Esophagus squamous epithelium (tissue), 5 donors: ENCODE data around the gene C1orf74. TPM values are rescaled to one million over a fixed set of nuclear protein-coding genes. Genes with fewer than 3 reads are reported as not detected.

Source experiments
- DNase-seq: peaks from one replicate; lab custom pipeline; 2025; lab: John Stamatoyannopoulos, UW
- H3K27ac ChIP-seq, 4 donors: fragments of 200-600 bp; sonication (generic); one replicate each; pipeline ENCODE4 v1.5.1; 2016 to 2019; ENCODE audit warnings: mild to moderate bottlenecking in 1 of 4
- H3K27me3 ChIP-seq, 4 donors: fragments of 200-600 bp; sonication (generic); 1 replicate in 3 of 4; 2 replicates in 1 of 4; pipeline versions ENCODE4 v1.5.1 to v1.6.0; 2017 to 2021; ENCODE audit warnings: antibody characterized with exemption in 1 of 4
- H3K36me3 ChIP-seq, 3 donors: fragments of 200-600 bp; sonication (generic); one replicate each; pipeline ENCODE4 v1.5.1; 2016 to 2019
- H3K4me1 ChIP-seq, 3 donors: fragments of 200-600 bp; sonication (generic); one replicate each; pipeline ENCODE4 v1.5.1; 2017 to 2019
- H3K4me3 ChIP-seq, 4 donors: fragments of 200-600 bp; sonication (generic); 1 replicate in 3 of 4; 2 replicates in 1 of 4; pipeline ENCODE4 v1.5.1; 2016 to 2019; ENCODE audit warnings: mild to moderate bottlenecking in 2 of 4, moderate library complexity in 1 of 4
- H3K9me3 ChIP-seq, 3 donors: fragments of 200-600 bp; sonication (generic); one replicate each; pipeline ENCODE4 v1.5.1; 2016 to 2019
- POLR2A ChIP-seq, 4 donors: fragments of 450-650 bp; IDR thresholded peaks; one replicate each; pipeline ENCODE4 v1.6.1; 2017; ENCODE audit warnings: antibody characterized with exemption in 4 of 4, mild to moderate bottlenecking in 4 of 4, moderate library complexity in 3 of 4
- WGBS, 2 donors: methylation state at CpG; one replicate each; pipeline ENCODE4 v1.1.5; 2018; 5-methylcytosine and 5-hydroxymethylcytosine counted together
- intact Hi-C: fragments of 100-400 bp; cut with DNase I; formaldehyde crosslinking; loops from one replicate; pipeline ENCODE4 v1.15.0; 2022
- total RNA-seq, 4 donors: library from RNA; depleted of rRNA; stranded (reverse); fragments of >200 nt; gene quantifications; one replicate each; pipeline ENCODE4 v1.1.0, GENCODE V29; 2016
- TF ChIP-seq, protein P1 (sequence below), 6 experiments: fragments of 450-650 bp in 4 of 6; fragments of 200-600 bp in 2 of 6; sonication (generic) in 2 of 6; IDR thresholded peaks; one replicate each; pipeline ENCODE4 v1.5.1; 2016 to 2019; ENCODE audit warnings: antibody characterized with exemption in 6 of 6, mild to moderate bottlenecking in 4 of 6, moderate library complexity in 4 of 6
- donor health status: DM: yes; HTN: yes; CAD: no.

The C1orf74 gene
- total RNA-seq, 4 donors from 2014 or later, result 2.9 to 6.2 (median 4.1) TPM

DNA sequence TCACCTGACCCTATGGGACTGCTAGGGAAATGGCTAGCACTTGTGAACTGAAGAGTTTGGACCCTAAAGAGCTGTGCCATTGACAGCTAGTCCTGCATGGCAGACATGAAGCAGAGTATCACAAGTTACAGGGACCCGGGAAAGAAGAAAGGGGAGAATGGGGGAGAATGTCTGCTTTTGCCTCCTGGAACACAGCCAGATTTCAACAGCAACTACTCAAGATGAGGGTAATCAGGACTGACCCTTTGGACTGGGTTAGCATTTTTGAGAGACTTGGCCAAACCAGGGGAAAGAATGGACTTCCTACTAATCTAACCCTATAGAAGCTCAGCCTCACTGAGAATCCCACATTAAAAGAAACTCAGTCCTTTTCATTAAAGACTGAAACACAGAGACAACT, 34.7 kb upstream of the C1orf74 start:
- intact Hi-C loops, result no loop called here
- H3K27ac ChIP-seq, result no peak overlapping the region
- no peaks in the 10 kb centered on the region for H3K36me3 ChIP-seq
- 55% methylated on average over 1 of the region's 1 CpG for WGBS, 2 donors
- TF ChIP-seq POLR2A (IDR thresholded peaks at IDR 0.05), result no peak
- TF ChIP-seq, protein P1, sequence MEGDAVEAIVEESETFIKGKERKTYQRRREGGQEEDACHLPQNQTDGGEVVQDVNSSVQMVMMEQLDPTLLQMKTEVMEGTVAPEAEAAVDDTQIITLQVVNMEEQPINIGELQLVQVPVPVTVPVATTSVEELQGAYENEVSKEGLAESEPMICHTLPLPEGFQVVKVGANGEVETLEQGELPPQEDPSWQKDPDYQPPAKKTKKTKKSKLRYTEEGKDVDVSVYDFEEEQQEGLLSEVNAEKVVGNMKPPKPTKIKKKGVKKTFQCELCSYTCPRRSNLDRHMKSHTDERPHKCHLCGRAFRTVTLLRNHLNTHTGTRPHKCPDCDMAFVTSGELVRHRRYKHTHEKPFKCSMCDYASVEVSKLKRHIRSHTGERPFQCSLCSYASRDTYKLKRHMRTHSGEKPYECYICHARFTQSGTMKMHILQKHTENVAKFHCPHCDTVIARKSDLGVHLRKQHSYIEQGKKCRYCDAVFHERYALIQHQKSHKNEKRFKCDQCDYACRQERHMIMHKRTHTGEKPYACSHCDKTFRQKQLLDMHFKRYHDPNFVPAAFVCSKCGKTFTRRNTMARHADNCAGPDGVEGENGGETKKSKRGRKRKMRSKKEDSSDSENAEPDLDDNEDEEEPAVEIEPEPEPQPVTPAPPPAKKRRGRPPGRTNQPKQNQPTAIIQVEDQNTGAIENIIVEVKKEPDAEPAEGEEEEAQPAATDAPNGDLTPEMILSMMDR (IDR thresholded peaks at IDR 0.05), result no peak
- peaks cover 4 to 59% (median 14%) of the 10 kb centered on the region in 3 donors for H3K4me1 ChIP-seq
- no peak overlapping the region for H3K4me3 ChIP-seq
- DNase-seq, result no peak
- H3K27me3 ChIP-seq, result peaks cover 0 to 8% (median 0%) of the 10 kb centered on the region in 4 donors
- no peaks in the 10 kb centered on the region for H3K9me3 ChIP-seq

DNA sequence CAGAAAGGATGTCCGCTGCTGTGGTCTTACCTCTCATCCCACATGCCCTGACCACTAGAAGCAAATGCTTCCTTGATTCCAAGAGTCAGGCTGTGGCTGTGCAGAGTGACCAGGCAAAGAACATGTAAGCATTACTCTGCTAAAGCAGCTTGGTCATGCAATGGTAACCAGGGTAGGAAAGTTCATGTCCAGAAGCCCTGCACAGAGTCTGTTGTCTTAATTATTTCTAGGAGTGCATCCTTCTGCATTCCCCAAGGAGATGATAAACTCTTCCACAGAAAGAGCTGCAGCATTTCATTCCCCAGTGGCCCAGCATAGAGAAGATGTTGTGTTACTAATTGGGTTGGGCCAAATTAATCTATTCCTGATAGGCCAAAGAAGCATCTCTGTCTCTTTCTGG, 33.3 kb upstream of the C1orf74 start:
- 100% methylated on average over 1 of the region's 1 CpG; no CpG with 5 or more reads in 1 of the 2 donors for WGBS, 2 donors
- intact Hi-C loops, result no loop called here
- no peaks in the 10 kb centered on the region for H3K9me3 ChIP-seq

DNA sequence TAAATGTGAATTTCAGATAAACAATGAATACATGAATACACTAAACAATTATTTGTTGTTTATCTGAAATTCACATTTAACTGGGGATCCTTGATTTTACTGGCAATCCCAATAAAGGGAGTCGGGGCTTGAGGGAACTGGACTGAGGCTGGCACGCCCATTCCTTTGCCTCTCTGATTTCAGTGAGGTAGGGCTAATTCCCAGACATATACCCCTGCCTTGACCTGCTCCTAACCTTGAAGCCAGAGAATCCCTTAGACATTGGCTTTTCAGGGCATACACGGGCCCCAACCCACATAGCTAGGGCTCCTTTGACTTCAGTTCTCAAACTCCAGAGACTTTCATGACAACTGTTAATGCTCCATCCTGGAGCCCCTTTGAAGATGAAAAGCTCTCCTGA, 32.6 kb upstream of the C1orf74 start:
- Histone ChIP-seq H3K36me3 (no peaks in the 10 kb centered on the region), H3K9me3 (no peaks in the 10 kb centered on the region), H3K4me1 (peaks cover 4 to 37% (median 14%) of the 10 kb centered on the region in 3 donors), H3K27me3 (peaks cover 0 to 3% (median 0%) of the 10 kb centered on the region in 4 donors), H3K4me3 (no peak overlapping the region), H3K27ac (peak overlapping the region; percentile 82 to 94 (median 87))
- TF ChIP-seq POLR2A (IDR thresholded peaks at IDR 0.05), result no peak
- TF ChIP-seq, protein P1 (IDR thresholded peaks at IDR 0.05), result no peak
- no peak for DNase-seq
- 47 to 52% methylated on average over 3 of the region's 3 CpGs for WGBS, 2 donors
- intact Hi-C loops, result no loop called here

More for the DNA sequence above, 33.3 kb upstream of the C1orf74 start:
- Histone ChIP-seq H3K4me1 (peaks cover 4 to 45% (median 14%) of the 10 kb centered on the region in 3 donors), H3K4me3 (no peak overlapping the region), H3K36me3 (no peaks in the 10 kb centered on the region), H3K27ac (peak overlapping the region in 1 of 4 donors; percentile 90), H3K27me3 (peaks cover 0 to 8% (median 0%) of the 10 kb centered on the region in 4 donors)
- TF ChIP-seq POLR2A (IDR thresholded peaks at IDR 0.05), result no peak
- TF ChIP-seq, protein P1 (IDR thresholded peaks at IDR 0.05), result no peak
- DNase-seq, result no peak

DNA sequence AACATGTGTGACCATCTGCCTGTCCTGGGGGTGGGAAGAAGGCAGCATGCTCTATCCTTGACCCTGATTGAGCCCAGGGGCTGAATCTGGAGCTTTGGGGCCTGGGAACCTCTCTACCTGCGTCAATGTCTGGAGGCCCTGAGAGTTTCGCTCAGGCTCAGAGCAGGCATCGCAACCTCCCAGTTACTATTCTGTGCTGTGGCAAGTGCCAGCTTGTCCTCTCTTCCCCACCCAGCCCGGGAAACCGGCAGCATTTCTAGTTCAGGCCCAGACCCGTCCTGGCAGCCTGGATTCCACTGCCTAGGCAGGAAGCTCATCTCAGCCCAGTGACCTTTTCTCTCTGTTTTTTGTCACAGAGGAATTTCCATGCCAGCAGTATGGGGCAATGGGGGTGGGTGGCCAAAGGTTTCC, 31.6 kb upstream of the C1orf74 start:
- TF ChIP-seq POLR2A (IDR thresholded peaks at IDR 0.05), result peak in 1 of 4 donors; percentile 20
- TF ChIP-seq, protein P1 (IDR thresholded peaks at IDR 0.05), result no peak
- peak overlapping the region; percentile 82 to 94 (median 87) for H3K27ac ChIP-seq
- 41 to 57% methylated on average over 3 to 6 of the region's 6 CpGs for WGBS, 2 donors
- peak overlapping the region in 2 of 4 donors; percentile 15 to 33 for H3K4me3 ChIP-seq
- no peaks in the 10 kb centered on the region for H3K9me3 ChIP-seq
- peaks cover 4 to 36% (median 14%) of the 10 kb centered on the region in 3 donors for H3K4me1 ChIP-seq
- H3K27me3 ChIP-seq, result no peaks in the 10 kb centered on the region
- intact Hi-C loops, result no loop called here
- DNase-seq, result no peak
- H3K36me3 ChIP-seq, result no peaks in the 10 kb centered on the region

DNA sequence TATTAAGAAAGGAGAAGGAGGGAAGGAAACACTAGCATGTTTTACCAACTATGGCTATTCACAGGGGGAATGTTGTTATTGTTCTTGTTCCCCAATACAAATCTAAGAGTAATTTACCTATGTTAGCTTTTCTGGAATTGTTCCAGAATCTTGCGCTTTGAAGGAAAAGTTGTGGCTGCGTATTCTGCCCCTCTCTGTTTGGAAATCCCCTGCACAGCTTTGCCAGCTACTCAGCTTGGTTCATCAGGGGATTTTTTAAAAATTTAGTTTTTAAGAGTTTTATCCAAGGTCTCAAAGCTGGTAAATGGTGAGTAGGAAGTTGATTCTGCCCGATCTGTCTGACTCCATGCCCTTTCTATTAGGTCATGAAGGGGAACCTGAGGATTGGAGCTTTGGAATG, 31.1 kb upstream of the C1orf74 start:
- H3K4me3 ChIP-seq, result no peak overlapping the region
- no peaks in the 10 kb centered on the region for H3K27me3 ChIP-seq
- H3K36me3 ChIP-seq, result no peaks in the 10 kb centered on the region
- intact Hi-C loops, result no loop called here
- whole genome bisulfite sequencing, 2 donors, result 23 to 33% methylated on average over 3 of the region's 3 CpGs
- H3K27ac ChIP-seq, result peak overlapping the region; percentile 82 to 94 (median 87)
- TF ChIP-seq, protein P1 (IDR thresholded peaks at IDR 0.05), result no peak
- no peak for TF ChIP-seq POLR2A (IDR thresholded peaks at IDR 0.05)
- H3K4me1 ChIP-seq, result peaks cover 4 to 33% (median 14%) of the 10 kb centered on the region in 3 donors
- no peaks in the 10 kb centered on the region for H3K9me3 ChIP-seq
- DNase-seq, result no peak
